GM12865 (cell line): Measurements from ENCODE around the gene RAB20.

Source experiments
- DNase-seq: peaks from one replicate; pipeline ENCODE4 v3.0.0; 2010; ENCODE audit warnings: low read depth
- H3K4me3 ChIP-seq: 2 replicates; pipeline ENCODE4 v1.5.1; 2011; ENCODE audit warnings: mild to moderate bottlenecking, low read depth, low read length, control low read depth
- CTCF ChIP-seq: IDR thresholded peaks from 2 replicates; pipeline ENCODE4 v1.5.1; 2011; ENCODE audit warnings: low read length, control low read depth, low read depth, inconsistent platforms; ENCODE audit not compliant: insufficient read depth; ENCODE audit errors: missing control alignments

Gene RAB20

GRCh38 chr13:110555601-110556223 lies 5.8 kb downstream of the RAB20 start:
- no peak overlapping the region for H3K4me3 ChIP-seq
- no peak for TF ChIP-seq CTCF
- no peak for DNase-seq

- no peak overlapping the region for H3K4me3 ChIP-seq
- no peak for DNase-seq
- TF ChIP-seq CTCF = no peak
Observed at GRCh38 chr13:110554946-110555345, 6.6 kb downstream of the RAB20 start.

GRCh38 chr13:110554227-110554836 lies 7.2 kb downstream of the RAB20 start:
- H3K4me3 ChIP-seq = no peak overlapping the region
- no peak for TF ChIP-seq CTCF
- DNase-seq = no peak

GRCh38 chr13:110553417-110553816 lies 8.1 kb downstream of the RAB20 start:
- no peak overlapping the region for H3K4me3 ChIP-seq
- no peak for TF ChIP-seq CTCF
- no peak for DNase-seq

- no peak overlapping the region for H3K4me3 ChIP-seq
- DNase-seq = no peak
- no peak for TF ChIP-seq CTCF
Observed at GRCh38 chr13:110552767-110553166, 8.8 kb downstream of the RAB20 start.

GRCh38 chr13:110551284-110551683 lies 10.2 kb downstream of the RAB20 start:
- DNase-seq = no peak
- no peak for TF ChIP-seq CTCF
- H3K4me3 ChIP-seq = no peak overlapping the region

- no peak overlapping the region for H3K4me3 ChIP-seq
- no peak for DNase-seq
- no peak for TF ChIP-seq CTCF
Observed at GRCh38 chr13:110549795-110550160, 11.7 kb downstream of the RAB20 start.
